ENCODE data around the gene CCL27.

GRCh38 chr9:34688329-34689115, 26.1 kb upstream of the CCL27 start:
- TF ChIP-seq POLR2A (IDR thresholded peaks at IDR 0.05) (no peak), CTCF (IDR thresholded peaks at IDR 0.05) (no peak), POLR2AphosphoS5 (IDR thresholded peaks at IDR 0.05) (no peak)

Data from upper lobe of left lung (tissue), 4 donors.